ENCODE data around the gene CDK15. TPM values are rescaled to one million over a fixed set of nuclear protein-coding genes. Genes with fewer than 3 reads are reported as not detected.
"Not testable (repeated sequence)": the region's sequence is repeated elsewhere in the genome, so short reads cannot be mapped to it uniquely, and the experiment has no call there.

Gene CDK15
- total and polyA plus RNA-seq, 11 donors: 0.07 to 0.50 (median 0.18) TPM; not detected in 3

DNA sequence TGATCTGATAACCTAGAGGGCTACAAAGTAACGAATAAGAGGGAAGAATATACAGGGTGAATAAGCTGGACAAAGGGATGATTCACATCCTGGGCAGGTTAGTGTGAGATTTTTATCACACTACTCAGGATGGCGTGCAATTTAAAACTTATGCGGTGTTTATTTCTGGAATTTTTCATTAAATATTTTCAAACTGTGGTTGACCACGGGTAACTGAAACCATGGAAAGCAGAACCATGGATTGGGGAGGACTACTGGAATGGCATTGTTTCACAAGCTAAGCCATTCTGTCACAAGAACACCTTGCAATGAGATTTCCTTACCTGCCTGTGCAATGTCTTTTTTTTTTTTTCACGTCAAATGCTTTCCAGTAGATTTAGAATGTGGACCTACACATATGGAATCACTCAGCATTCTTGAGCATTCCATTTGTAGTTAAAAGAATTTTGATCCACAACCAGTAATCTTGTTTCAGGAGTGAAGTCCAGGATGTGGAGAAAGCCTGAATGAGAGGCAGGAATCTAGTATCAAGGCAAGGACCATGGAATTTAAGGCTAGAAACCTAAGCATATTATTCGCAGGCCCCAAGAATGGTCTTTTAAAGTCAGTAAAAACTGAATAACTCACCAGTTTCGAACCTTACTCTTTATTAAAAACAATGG, 8.0 kb upstream of the CDK15 start:
- Histone ChIP-seq H3K4me1 (no peaks in the 10 kb centered on the region), H3K27ac (no peak overlapping the region), H3K9me3 (no peaks in the 10 kb centered on the region), H3K4me3 (no peak overlapping the region), H3K27me3 (peaks cover 0 to 6% (median 0%) of the 10 kb centered on the region in 9 donors), H3K36me3 (no peaks in the 10 kb centered on the region)
- intact Hi-C loops (cut with DNase I): loop anchor here in 7 of 10 donors (5.0 to 10.0 kb wide), 6 partner anchors 64 to 384 kb away; no protein-coding TSS in a partner anchor
- ATAC-seq: no peak
- 69 to 76% (median 73%) methylated on average over 7 of the region's 7 CpGs for WGBS, 4 donors
- TF ChIP-seq POLR2A (IDR thresholded peaks at IDR 0.05): no peak
- TF ChIP-seq, protein P1, sequence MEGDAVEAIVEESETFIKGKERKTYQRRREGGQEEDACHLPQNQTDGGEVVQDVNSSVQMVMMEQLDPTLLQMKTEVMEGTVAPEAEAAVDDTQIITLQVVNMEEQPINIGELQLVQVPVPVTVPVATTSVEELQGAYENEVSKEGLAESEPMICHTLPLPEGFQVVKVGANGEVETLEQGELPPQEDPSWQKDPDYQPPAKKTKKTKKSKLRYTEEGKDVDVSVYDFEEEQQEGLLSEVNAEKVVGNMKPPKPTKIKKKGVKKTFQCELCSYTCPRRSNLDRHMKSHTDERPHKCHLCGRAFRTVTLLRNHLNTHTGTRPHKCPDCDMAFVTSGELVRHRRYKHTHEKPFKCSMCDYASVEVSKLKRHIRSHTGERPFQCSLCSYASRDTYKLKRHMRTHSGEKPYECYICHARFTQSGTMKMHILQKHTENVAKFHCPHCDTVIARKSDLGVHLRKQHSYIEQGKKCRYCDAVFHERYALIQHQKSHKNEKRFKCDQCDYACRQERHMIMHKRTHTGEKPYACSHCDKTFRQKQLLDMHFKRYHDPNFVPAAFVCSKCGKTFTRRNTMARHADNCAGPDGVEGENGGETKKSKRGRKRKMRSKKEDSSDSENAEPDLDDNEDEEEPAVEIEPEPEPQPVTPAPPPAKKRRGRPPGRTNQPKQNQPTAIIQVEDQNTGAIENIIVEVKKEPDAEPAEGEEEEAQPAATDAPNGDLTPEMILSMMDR (IDR thresholded peaks at IDR 0.05): no peak
- no peak for DNase-seq

DNA sequence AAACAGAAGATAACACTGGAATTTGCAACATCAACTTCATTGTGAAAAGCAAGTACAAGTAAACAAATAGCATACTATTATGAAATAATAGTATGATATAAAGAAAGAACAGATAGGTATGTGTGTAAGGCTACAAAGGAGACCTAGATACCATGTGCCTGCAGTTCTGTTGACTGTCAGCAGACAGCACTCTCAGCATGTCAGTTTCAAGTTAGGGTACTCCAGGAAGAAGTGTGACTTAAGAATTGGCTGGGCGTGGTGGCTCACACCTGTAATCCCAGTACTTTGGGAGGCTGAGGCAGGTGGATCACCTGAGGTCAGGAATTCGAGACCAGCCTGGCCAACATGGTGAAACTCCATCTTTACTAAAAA, 7.4 kb upstream of the CDK15 start:
- intact Hi-C loops (cut with DNase I): loop anchor here in 7 of 10 donors (5.0 to 10.0 kb wide), 6 partner anchors 63 to 383 kb away; no protein-coding TSS in a partner anchor
- not testable (repeated sequence) for H3K9me3 ChIP-seq, H3K27me3 ChIP-seq, DNase-seq, H3K4me3 ChIP-seq, H3K36me3 ChIP-seq, ATAC-seq, H3K27ac ChIP-seq, H3K4me1 ChIP-seq
- TF ChIP-seq, protein P1 (IDR thresholded peaks at IDR 0.05): peak in 2 of 12 donors; percentile 14 to 25
- WGBS, 4 donors: 56 to 79% (median 74%) methylated on average over 2 of the region's 2 CpGs

DNA sequence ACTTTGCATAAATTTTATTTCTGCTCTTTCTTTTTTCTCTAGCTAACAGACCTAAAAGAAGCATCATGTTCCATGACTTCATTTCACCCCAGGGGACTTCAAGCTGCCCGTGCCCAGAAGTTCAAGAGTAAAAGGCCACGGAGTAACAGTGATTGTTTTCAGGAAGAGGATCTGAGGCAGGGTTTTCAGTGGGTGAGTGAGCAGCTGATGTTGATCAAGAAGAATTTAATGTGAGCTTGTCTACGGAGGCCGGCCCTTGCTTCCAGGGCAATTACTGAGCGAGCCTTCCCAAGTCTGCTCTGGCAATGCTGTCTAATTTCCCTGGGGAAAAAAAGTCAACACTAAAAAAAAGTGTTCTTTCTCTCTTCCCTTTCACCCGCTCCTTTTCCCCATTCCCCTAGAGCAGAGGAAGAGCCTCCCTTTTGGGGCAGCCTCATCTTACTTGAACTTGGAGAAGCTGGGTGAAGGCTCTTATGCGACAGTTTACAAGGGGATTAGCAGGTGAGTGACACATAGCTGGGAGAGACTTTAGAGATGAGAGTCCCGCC, 1.2 kb downstream of the CDK15 start:
- Histone ChIP-seq H3K4me3 (peak overlapping the region in 4 of 12 donors; percentile 10 to 15 (median 13)), H3K4me1 (peaks cover 0 to 18% (median 0%) of the 10 kb centered on the region in 12 donors), H3K27ac (peak overlapping the region in 9 of 12 donors; percentile 12 to 64 (median 41)), H3K27me3 (no peaks in the 10 kb centered on the region), H3K9me3 (no peaks in the 10 kb centered on the region), H3K36me3 (no peaks in the 10 kb centered on the region)
- TF ChIP-seq, protein P1 (IDR thresholded peaks at IDR 0.05): no peak
- no peak for TF ChIP-seq POLR2A (IDR thresholded peaks at IDR 0.05)
- ATAC-seq (peak; percentile 73 to 91 (median 86)), DNase-seq (peak in 4 of 5 donors; percentile 26 to 60 (median 42))
- WGBS, 4 donors: 39 to 59% (median 45%) methylated on average over 8 of the region's 8 CpGs
- intact Hi-C loops (cut with DNase I): no loop called here

DNA sequence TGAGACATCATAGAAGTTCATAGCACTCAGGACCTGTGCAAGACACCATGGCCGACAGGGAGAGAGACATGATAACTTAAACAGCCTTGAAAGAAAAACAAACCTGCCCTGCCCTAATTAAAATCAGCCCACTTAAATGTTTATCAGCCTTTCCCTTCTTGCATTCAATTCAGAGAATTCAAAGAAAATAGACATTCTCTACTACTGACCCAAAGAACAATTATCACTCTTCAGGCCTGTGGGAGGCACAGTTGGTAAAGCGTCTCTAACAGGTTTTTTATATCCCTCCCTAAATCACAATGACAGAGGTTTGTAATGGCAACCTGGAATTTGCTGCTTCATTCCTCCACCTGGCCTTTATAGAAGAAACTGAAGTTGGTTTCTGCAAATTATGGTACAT, 1.7 kb downstream of the CDK15 start:
- Histone ChIP-seq H3K27ac (peak overlapping the region in 8 of 12 donors; percentile 19 to 64 (median 42)), H3K36me3 (no peaks in the 10 kb centered on the region), H3K4me3 (peak overlapping the region in 1 of 12 donors; percentile 15), H3K4me1 (peaks cover 0 to 18% (median 0%) of the 10 kb centered on the region in 12 donors), H3K9me3 (no peaks in the 10 kb centered on the region), H3K27me3 (no peaks in the 10 kb centered on the region)
- DNase-seq (no peak), ATAC-seq (no peak)
- TF ChIP-seq POLR2A (IDR thresholded peaks at IDR 0.05): no peak
- TF ChIP-seq, protein P1 (IDR thresholded peaks at IDR 0.05): no peak
- intact Hi-C loops (cut with DNase I): no loop called here
- WGBS, 4 donors: 55 to 68% (median 58%) methylated on average over 2 of the region's 2 CpGs
